Lower lobe of right lung (tissue), 2 donors: ENCODE results near the gene AMFR. TPM values are rescaled to one million over a fixed set of nuclear protein-coding genes. Genes with fewer than 3 reads are reported as not detected.

Experiments used
- ATAC-seq, 2 donors: fragments of 200-7000 bp; cut with Tn5 transposase; one replicate each; pipeline ENCODE4 v1.9.1; 2020 to 2022; ENCODE audit warnings: mild to moderate bottlenecking in 2 of 2, moderate library complexity in 2 of 2
- DNase-seq: peaks from one replicate; pipeline ENCODE4 v3.0.0-alpha.2; 2020
- H3K27ac ChIP-seq: fragments of 200-600 bp; one replicate; pipeline ENCODE4 v1.8.0; 2022
- H3K27me3 ChIP-seq: fragments of 200-600 bp; one replicate; pipeline ENCODE4 v1.8.0; 2022; ENCODE audit warnings: low read depth
- H3K36me3 ChIP-seq: fragments of 200-600 bp; one replicate; pipeline ENCODE4 v1.8.0; 2022; ENCODE audit warnings: mild to moderate bottlenecking
- H3K4me1 ChIP-seq: fragments of 200-600 bp; one replicate; pipeline ENCODE4 v1.8.0; 2022
- H3K4me3 ChIP-seq: fragments of 200-600 bp; one replicate; pipeline ENCODE4 v1.8.0; 2022; ENCODE audit warnings: mild to moderate bottlenecking
- H3K9me3 ChIP-seq: fragments of 200-600 bp; one replicate; pipeline ENCODE4 v1.8.0; 2022
- intact Hi-C: fragments of 100-400 bp; cut with DNase I; formaldehyde crosslinking; loops from one replicate; pipeline ENCODE4 v1.11.0; 2022
- total RNA-seq: library from RNA; stranded (reverse); fragmentation: NEBNext Ultra II Directional; extraction: Animal tissue kit (Norgen Biotek cat#: 25700); gene quantifications from one replicate; pipeline ENCODE4 v1.2.1, GENCODE V29; 2021
- TF ChIP-seq, protein P1 (sequence below): fragments of 200-600 bp; IDR thresholded peaks from one replicate; pipeline ENCODE4 v1.8.0; 2022; ENCODE audit warnings: antibody characterized with exemption, mild to moderate bottlenecking
- donor health status: DM: no; HTN: yes; CAD: no; lungs with severe emphysema.

AMFR gene
- total RNA-seq, 1 donor from 2014 or later = 90.4 TPM

DNA sequence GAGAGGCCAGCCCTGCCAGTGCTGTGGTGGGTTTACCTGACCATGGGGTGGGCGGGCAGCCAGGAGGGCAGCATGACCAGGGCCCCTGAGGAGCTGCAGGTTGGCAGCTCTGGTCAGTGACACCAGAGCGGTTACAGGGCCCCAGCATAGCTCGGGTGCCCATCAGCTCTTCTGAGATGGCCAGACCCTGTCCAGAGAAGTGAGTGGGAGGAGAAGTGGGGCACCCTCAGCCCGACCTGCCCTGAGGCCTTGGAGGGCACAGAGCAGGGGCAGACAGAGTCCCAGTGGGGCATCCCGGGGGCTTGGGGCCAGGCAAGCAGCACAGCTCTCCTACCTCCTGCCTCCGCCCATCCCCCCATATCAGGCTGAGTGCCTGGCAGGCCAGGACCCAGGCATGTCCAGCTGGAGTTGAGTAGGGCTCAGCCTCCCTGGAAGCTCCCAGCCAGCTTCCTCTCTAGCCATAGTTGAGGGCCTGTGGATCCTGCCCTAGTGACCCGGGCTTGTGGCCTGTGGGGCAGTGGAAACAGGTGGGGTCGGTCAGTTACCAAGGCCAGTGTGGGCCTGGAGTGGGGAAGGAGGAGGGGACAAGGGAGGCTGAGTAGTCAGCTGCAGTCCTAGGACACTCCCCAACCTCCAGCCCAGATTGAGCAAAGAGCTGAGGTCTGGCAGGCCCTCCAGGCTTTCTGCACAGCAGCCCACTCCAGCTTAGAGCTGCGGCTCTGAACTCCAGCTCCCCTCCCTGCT is 83.5 kb downstream of the AMFR start:
- DNase-seq (no peak), ATAC-seq (no peak)
- Histone ChIP-seq H3K4me3 (no peak overlapping the region), H3K27ac (no peak overlapping the region), H3K27me3 (no peaks in the 10 kb centered on the region), H3K4me1 (no peaks in the 10 kb centered on the region), H3K9me3 (no peaks in the 10 kb centered on the region), H3K36me3 (no peaks in the 10 kb centered on the region)
- intact Hi-C loops = no loop called here
- TF ChIP-seq, protein P1, sequence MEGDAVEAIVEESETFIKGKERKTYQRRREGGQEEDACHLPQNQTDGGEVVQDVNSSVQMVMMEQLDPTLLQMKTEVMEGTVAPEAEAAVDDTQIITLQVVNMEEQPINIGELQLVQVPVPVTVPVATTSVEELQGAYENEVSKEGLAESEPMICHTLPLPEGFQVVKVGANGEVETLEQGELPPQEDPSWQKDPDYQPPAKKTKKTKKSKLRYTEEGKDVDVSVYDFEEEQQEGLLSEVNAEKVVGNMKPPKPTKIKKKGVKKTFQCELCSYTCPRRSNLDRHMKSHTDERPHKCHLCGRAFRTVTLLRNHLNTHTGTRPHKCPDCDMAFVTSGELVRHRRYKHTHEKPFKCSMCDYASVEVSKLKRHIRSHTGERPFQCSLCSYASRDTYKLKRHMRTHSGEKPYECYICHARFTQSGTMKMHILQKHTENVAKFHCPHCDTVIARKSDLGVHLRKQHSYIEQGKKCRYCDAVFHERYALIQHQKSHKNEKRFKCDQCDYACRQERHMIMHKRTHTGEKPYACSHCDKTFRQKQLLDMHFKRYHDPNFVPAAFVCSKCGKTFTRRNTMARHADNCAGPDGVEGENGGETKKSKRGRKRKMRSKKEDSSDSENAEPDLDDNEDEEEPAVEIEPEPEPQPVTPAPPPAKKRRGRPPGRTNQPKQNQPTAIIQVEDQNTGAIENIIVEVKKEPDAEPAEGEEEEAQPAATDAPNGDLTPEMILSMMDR = no peak

DNA sequence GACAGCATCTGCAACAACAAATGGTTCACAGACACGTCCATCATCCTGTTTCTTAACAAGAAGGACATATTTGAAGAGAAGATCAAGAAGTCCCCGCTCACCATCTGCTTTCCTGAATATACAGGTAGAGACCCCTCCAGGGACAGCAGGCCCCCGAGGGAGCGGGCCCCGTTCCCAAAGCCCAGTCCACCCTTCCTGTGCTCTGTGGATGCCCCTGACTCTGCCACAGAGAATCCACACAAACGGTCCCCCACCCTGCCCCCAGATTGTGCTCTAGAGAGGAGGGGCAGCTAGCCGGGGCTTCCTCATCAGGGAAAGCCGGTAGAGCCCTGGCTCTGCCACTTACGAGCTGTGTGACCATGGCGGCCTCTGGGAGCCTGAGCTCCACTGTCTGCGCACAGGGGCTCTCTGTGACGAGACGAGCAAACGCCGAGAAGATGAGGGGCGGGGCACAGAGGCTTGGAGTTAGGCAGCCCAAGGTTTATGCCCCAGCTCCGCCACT is 84.4 kb downstream of the AMFR start:
- Histone ChIP-seq H3K4me3 (no peak overlapping the region), H3K27me3 (no peaks in the 10 kb centered on the region), H3K4me1 (no peaks in the 10 kb centered on the region), H3K9me3 (no peaks in the 10 kb centered on the region), H3K36me3 (no peaks in the 10 kb centered on the region), H3K27ac (no peak overlapping the region)
- DNase-seq (no peak), ATAC-seq (no peak)
- TF ChIP-seq, protein P1 = no peak
- intact Hi-C loops = no loop called here

DNA sequence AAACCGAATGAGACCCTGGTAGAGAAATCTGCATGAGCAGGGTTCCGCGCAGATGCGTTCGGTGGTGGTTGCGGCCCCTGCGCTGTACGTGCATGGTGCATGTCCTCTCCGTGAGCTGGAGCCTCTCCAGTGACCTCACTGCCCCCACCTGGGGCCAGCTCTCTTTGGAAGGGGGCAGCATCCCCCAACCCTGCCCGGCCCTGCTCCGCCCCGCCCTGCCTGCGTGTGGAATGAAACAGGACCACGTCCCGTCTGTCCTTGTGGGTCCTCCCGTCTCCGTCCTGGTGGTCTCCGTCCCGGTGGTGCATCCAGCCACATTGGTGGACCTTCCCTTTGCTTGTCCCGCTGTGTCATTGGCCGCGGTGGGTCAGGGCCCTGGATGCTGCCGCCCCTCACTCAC is 84.9 kb downstream of the AMFR start:
- TF ChIP-seq, protein P1 = no peak
- no peaks in the 10 kb centered on the region for H3K36me3 ChIP-seq
- intact Hi-C loops = no loop called here
- ATAC-seq (no peak), DNase-seq (no peak)
- H3K4me3 ChIP-seq = no peak overlapping the region
- no peak overlapping the region for H3K27ac ChIP-seq
- H3K9me3 ChIP-seq = no peaks in the 10 kb centered on the region
- no peaks in the 10 kb centered on the region for H3K27me3 ChIP-seq
- H3K4me1 ChIP-seq = no peaks in the 10 kb centered on the region

DNA sequence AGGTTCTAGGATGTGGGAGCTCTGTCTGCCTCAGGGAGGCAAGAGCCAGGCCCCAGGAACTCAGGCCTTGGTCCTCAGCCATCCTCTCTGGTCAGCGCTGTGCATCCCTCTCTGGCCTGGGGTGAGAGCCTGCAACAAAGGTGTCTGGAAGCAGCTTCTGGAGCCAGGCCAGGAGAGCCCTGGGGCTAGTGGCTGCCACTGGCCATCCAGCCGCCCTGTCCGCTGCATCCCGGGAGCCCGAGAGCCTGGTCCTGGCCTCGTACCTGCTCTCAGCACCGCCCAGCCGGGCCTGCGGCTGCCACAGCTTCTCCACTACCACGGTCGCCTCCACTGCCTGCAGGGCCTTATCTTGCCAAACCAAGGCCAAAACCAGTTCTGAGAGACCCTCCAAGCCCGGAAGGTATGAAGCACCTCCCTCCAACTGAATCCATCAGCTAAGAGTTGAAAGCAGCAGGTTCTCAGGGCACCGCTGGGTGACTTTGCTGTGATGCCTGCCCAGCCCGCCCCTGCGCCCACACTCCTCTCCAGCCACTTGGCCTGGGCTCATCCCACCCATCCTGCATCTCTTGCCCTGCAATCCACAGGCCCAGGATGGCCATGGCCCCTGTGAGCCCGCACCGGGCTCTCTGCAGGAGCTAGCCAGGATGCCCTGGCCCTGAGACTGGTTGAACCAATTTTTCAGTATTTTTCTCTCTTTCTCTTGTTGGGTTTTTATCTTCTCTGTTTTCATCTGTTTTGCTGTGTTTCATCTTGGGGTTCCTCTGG is 85.7 kb downstream of the AMFR start:
- no peaks in the 10 kb centered on the region for H3K4me1 ChIP-seq
- H3K36me3 ChIP-seq = no peaks in the 10 kb centered on the region
- TF ChIP-seq, protein P1 = no peak
- no peaks in the 10 kb centered on the region for H3K27me3 ChIP-seq
- ATAC-seq (no peak), DNase-seq (no peak)
- intact Hi-C loops = no loop called here
- no peaks in the 10 kb centered on the region for H3K9me3 ChIP-seq
- H3K27ac ChIP-seq = no peak overlapping the region
- no peak overlapping the region for H3K4me3 ChIP-seq

DNA sequence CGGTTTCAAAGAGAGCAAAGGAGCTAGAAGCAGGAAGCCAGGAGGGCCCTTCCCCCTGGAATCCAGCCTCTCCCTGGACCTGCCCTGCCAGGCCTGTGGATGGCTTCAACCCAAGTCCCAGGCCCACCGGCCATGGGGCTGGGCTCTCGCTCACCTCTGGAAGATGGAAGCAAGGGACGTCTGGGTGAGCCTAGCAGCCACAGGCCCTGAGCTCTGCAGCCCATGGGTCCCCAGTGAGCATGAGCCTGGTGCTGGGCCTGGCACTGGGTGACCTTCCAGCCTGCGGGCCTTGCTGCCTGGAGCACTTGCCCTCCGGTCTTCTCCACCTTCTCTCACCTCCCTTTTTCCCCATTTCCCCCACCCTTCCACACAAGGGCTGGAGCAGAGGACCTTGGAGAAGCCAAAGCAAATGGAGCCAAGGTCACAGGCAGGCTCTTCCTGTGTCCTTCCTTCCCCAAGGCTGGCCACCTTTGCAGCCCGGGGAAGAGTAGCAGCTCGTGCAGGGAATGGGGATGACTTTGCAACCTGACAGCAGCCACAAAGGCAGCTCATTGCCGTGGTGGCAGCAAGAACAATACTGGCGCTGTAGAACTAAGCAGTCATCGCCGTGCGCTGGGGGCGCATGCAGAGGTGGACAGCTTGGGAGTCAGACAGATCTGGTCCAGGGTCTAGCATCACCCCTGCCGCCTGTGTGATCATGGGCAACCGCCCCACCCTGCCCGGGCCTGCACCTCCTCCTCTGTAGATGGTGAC is 86.6 kb downstream of the AMFR start:
- H3K9me3 ChIP-seq = no peaks in the 10 kb centered on the region
- H3K36me3 ChIP-seq = no peaks in the 10 kb centered on the region
- no peak overlapping the region for H3K4me3 ChIP-seq
- TF ChIP-seq, protein P1 = no peak
- ATAC-seq (no peak), DNase-seq (no peak)
- no peaks in the 10 kb centered on the region for H3K27me3 ChIP-seq
- no peak overlapping the region for H3K27ac ChIP-seq
- intact Hi-C loops = no loop called here
- no peaks in the 10 kb centered on the region for H3K4me1 ChIP-seq
